Right hindlimb (tissue), 1 donor: Measurements from ENCODE around the gene PRKN.

ENCODE experiments used
- DNase-seq: peaks from one replicate; pipeline ENCODE4 v3.0.0-alpha.2; 2018

PRKN gene

GRCh38 chr6:162727322-162728182 lies at the start of gene PRKN, which contains the start of gene PACRG:
PRKN (minus strand) TSS chr6:162727766.
PACRG (plus strand) TSS chr6:162727974.
- DNase-seq: peak; percentile 99

GRCh38 chr6:162777091-162777490 lies 49.5 kb upstream of the PRKN start:
- DNase-seq: no peak

- no peak for DNase-seq
These were observed 46.4 kb upstream of the PRKN start for GRCh38 chr6:162773996-162774395.

DNA sequence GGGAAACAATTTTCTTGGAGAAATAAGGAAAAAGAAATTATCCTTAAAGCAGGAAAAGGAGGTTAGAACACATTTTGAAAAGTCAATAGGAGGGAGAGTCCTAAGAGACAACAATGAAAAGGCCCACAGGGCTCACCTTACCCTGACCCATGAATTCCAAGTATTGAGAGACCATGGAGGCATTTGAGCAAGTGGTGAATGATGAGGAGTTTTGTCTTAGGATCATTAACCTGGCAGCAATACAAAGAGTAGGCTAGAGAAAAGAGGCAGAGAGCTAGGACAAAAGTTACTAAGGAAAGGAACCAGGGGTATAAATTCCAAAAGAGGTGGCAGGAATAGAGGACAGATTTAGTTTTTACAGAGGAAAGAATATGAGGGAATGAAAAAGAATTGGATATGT lies 44.9 kb upstream of the PRKN start:
- DNase-seq: no peak

DNA sequence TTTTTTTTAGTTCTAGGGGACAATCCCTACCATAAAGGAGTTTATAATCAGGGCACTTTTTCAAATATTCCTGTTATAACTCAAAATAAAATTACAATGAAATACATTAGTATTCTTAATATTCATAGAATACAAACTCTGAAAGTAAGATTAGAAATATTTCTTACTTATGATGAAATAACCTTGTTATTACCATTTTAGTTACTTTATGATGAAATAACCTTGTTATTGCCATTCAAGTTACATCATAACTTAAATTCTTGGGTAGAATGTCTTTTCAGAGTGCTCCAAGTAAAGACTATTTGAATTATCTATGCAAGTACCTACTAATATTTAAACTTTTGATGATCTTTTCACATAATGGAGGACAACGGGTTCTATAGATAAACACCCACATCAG lies 43.4 kb upstream of the PRKN start:
- no peak for DNase-seq

DNA sequence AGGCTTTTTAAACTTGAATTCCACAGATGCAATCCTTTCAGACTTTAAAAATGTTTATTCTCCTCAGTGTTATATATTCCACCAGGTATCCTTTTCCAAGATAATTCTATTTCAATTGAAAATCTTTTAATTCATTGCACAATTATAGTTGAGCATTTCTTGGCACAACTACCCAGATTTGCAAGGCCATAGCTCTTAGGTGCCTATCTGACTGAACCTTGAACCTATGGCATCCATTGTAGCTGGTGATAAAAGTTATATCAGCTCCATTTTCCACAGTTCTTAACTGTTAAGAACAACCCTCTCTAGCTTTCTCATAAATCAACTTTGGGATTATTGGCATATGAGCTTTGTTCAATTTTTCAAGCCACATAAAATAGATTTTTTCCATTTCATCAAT lies 42.6 kb upstream of the PRKN start:
- DNase-seq: no peak

DNA sequence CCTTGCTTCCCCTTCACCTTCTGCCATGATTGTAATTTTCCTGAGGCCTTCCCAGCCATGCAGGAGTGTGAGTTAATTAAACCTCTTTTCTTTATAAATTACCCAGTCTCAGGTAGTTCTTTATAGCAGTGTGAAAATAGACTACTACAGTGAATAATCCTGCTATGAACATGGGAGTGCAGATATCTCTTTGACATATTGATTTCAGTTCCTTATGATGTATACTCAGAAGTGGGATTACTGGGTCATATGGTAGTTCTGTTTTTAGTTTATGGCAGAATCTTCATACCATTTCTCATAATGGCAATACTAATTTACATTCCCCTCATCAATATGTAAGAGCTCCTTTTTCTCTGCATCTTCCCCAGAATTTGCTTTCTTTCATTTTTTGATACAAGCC lies 26.2 kb upstream of the PRKN start:
- no peak for DNase-seq

DNA sequence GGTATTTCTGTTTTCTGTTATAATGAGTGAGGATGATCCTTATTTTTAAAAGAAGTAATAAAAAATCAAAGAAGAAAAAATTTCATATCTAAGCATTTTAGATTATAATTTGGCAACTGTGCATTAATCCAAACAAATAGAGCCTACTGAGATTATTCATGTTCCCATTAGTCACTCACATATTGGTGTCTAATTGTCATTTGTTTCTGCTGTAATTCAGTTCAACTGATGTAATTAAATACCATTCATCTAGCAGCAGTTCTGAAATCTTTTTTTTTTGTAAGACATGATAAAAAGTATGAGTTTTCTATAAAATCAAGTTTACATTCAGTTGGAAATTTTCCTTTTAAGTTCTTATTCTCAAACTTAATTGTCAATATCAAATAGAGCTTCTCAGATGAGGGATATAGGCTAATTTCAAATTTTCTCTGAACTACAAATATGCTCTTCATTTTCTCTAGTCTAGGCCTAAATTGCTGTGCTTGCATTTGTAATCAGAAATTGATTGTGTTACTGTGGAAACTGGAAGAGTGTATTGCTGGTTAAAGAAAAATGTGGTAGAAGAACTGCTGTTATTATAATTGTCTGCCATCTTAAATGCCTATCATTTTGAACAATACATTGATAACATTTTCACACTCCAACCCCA lies 23.8 kb upstream of the PRKN start:
- DNase-seq: no peak

DNA sequence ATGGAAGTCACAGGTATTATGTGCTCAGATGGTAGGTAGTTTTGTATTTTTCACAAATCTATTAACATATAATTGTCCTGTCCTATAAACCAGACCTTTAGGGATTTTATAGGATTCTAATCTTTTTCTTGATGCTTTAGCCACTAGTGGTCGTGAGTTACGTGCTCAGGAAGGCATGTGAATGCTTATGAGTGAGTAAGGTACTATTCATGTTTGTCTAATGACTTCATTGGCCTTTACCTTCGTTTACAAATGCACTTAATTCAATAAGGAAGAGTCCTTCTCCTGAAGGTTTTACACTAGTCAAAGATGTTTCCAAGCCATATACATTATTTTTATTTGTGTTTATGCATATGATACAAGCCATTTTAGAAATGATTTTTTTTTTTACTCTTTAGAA lies 23.2 kb upstream of the PRKN start:
- DNase-seq: no peak

DNA sequence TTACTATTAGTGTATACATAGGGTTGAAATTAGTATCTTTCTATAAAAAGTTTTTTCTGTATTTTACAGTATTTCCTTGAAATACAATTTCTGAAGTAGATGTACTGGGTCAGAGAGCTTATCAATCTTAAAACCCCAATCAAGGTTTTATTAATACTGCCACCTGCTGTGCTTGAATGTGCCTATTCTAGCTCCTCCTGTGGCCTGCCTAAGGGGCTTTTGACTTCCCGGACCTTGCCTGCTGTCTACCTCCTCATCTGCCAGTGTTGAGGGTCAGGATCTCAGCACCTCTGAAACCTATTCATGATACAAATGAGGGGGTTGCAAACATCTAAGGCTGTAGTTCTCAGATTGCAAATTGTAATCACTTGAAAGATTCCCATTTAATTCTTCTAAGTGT lies 9.4 kb upstream of the PRKN start:
- DNase-seq: no peak

GRCh38 chr6:162733489-162733888 lies 5.9 kb upstream of the PRKN start:
- DNase-seq: no peak

DNA sequence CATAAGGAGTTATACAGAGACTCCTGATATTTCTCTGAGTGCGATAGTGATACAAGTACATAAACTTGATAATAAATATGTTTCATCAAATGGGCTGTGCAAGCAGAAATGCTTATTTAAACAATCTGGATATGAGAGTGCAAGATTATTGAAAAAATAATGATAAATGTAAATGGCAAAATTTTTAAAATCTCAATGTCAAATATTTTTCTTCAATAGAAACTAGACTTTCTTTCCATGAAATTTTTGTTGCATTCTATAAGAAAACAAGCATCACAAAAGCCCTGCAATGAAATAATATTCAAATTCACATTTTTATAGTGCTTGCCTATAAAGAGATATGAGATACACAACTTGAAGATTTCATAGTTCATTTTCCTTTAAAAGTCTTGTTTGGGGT lies 2.9 kb upstream of the PRKN start:
- DNase-seq: no peak

DNA sequence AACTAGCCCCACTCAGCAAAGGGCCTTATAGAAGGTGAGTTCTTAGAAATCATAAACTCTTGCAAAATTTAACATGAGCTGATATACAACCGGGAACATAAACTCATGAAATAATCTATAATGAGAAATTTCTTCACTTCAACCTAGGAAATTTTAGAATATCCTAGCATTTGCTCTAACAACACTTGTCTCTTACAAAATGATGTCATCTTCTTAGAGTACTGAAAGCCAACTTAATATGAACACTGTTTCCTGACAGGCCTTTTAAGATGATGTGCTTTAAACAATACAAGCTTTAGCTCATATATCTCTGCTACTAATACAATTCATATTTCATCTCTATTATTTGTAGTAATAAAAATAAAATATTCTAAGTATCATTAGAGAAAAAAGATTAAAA lies 1.1 kb upstream of the PRKN start:
- no peak for DNase-seq

DNA sequence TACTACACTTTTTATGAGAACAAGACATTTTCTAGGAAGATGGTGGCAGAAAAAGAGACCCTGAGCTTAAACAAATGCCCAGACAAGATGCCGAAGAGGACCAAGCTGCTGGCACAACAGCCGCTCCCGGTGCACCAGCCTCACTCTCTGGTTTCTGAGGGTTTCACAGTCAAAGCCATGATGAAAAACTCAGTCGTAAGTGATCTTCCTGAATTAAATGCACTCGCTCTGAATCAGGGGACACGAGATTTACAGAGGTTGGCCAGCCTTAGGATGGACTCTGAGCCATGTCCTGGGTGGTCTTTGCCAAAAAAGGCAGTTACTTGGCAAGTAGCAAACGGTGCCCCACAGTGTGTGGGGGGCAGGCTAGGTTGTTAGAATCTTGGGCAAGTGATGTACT lies 631 bp upstream of the PRKN start:
- no peak for DNase-seq

GRCh38 chr6:162726947-162727321 lies 632 bp downstream of the PRKN start:
- DNase-seq: no peak

DNA sequence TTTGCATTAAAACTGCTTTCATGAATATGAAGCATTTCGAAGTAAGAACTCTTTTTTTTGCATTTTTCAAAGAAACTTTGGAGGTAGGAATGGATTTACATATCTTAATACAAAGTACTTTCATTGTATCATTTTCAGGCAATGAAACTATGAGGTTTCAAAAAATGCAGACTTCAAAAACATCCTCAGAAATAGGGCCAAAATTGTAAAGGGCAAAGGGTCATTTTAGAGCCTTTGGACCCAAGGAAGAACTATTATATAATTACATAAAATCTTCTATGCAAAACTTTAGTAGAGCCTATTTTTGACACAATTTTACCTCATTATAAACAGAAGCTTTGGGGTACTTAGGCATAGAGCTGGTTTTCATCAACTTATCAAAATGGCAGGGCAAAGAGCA lies 4.9 kb downstream of the PRKN start:
- DNase-seq: no peak

GRCh38 chr6:162722226-162722625 lies 5.3 kb downstream of the PRKN start:
- DNase-seq: no peak

DNA sequence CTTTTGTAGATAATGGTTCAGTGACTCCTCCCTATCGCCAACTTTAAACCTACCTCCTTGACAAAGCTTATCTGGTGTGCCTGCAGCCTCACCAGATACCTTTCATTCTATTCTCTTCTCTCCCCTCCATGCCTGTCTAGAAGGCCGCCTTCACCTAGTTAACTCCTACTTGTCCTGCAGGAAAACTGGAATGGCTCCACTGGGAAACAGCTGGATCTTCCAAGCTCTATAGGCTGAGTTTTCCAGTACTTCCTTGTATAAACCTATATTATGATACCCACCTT lies 6.2 kb downstream of the PRKN start:
- no peak for DNase-seq

DNA sequence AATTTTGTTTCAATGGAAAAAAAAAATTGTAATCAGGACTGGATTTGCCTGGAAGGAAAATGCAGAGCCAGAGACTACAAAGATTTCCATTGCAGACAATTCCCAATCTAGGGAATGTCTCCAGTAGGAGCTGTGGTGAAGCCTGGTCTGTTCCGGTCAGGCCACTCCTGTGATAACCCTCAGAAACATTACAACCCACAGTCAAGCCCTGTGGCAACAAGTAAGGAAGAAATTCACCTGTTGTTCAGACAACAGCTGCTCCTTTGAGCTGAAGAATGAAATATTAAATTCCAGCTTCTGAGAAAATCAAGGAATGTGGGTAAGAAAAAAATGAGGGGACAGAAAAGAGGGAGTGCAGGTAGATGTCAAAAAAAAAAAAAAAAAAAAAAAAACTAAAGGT lies 8.0 kb downstream of the PRKN start:
- no peak for DNase-seq

DNA sequence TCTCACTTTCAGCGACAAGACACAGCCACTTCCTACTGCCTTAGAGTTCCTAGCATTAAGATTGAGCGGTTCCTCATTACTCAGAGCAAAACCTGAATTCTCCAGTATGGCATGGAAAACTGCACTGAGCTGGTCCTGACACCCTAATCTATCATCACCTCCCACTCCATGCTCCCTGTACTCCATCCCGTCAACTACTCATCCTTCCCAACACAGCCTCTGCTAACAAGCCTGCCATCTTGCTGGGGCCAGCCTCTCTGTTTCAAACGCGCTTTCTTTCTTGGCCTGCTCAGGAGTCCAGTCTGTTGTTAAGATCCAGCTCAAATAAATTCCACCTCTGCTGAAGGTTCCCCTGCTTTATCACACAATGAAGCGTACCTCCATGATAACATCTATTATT lies 12.0 kb downstream of the PRKN start:
- no peak for DNase-seq

GRCh38 chr6:162713974-162714780 lies 13.4 kb downstream of the PRKN start:
- no peak for DNase-seq

GRCh38 chr6:162712694-162713093 lies 14.9 kb downstream of the PRKN start:
- no peak for DNase-seq

DNA sequence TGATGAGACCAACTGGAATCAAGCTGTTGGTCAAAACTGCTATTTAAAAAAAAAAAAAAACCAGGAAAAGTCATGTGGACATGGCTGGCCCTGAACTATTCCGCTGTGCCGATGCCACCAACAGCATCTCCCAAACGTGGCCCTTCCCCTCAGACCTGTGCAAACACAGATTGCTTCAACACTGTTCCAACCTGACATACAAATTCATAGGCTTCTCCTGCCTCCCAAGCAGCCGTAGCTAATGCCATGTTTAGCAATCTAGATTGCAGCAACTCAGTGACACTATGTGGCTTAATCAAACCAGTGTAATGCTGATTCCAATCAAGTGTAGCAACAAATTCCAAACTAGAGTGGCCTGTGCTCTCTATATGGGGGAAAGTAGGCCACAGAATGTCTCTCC lies 16.2 kb downstream of the PRKN start:
- DNase-seq: no peak

DNA sequence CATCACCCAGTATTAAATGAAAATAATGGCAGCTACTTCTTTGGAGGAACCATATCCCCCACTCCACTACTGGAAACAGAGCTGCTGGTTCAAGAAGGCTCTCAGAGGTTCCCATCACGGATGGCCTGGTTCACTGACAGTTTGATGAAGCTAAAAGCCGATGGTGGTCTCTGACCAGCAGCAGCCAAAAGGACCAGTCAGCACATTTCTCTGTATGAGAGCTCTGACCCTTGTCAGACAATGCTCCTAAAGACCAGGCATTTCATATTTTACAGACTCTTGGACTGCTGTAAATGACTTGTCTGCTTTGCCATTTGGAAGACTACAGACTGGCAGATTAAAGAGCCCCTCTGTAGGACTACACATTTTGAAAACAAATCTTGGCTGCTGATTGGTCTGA lies 16.6 kb downstream of the PRKN start:
- DNase-seq: no peak
